ENCODE results near the gene NRARP.

GRCh38 chr9:137326445-137327065, 24.5 kb upstream of the NRARP start:
- TF ChIP-seq CTCF (IDR thresholded peaks at IDR 0.05) (no peak), EP300 (IDR thresholded peaks at IDR 0.05) (no peak), POLR2A (IDR thresholded peaks at IDR 0.05) (no peak)

All from tibial nerve (tissue), 4 donors.